DND-41 (cell line): ENCODE measurements around the gene KRT84.

Experiments used
- ATAC-seq: fragments of 200-7000 bp; cut with Tn5 transposase; 3 replicates; pipeline ENCODE4 v1.9.1; 2021; ENCODE audit warnings: low read depth; ENCODE audit not compliant: insufficient read depth
- DNase-seq: peaks from one replicate; pipeline ENCODE4 v3.0.0-alpha.2; 2020
- H2AFZ ChIP-seq: 2 replicates; pipeline ENCODE4 v1.6.0; 2012; ENCODE audit warnings: low read depth, low read length
- H3K27ac ChIP-seq: 2 replicates; pipeline ENCODE4 v1.5.1; 2012; ENCODE audit warnings: low read length, inconsistent platforms
- H3K27me3 ChIP-seq: fragments of 200-600 bp; sonication (generic); 2 replicates; pipeline ENCODE4 v1.6.0; 2012; ENCODE audit warnings: low read length, mild to moderate bottlenecking, inconsistent platforms; ENCODE audit not compliant: insufficient read depth, poor library complexity
- H3K36me3 ChIP-seq: 2 replicates; pipeline ENCODE4 v1.5.1; 2012; ENCODE audit warnings: low read length, inconsistent platforms; ENCODE audit not compliant: insufficient read depth
- H3K4me1 ChIP-seq: 2 replicates; pipeline ENCODE4 v1.5.1; 2012; ENCODE audit warnings: mild to moderate bottlenecking, low read length; ENCODE audit not compliant: insufficient read depth
- H3K4me2 ChIP-seq: 2 replicates; pipeline ENCODE4 v1.6.0; 2012; ENCODE audit warnings: mild to moderate bottlenecking, moderate library complexity, low read length, inconsistent platforms; ENCODE audit not compliant: insufficient read depth
- H3K4me3 ChIP-seq, 2 experiments: fragments of 200-600 bp in 1 of 2; shearing (Covaris generic) in 1 of 2; 2 replicates each; pipeline ENCODE4 v1.5.1; 2012 to 2016; ENCODE audit warnings: inconsistent platforms in 2 of 2, low read length in 2 of 2, mild to moderate bottlenecking in 2 of 2, low read depth in 1 of 2, moderate library complexity in 1 of 2
- H3K79me2 ChIP-seq: 2 replicates; pipeline ENCODE4 v1.6.0; 2012; ENCODE audit warnings: low read length, inconsistent platforms; ENCODE audit not compliant: insufficient read depth
- H3K9ac ChIP-seq: 2 replicates; pipeline ENCODE4 v1.6.0; 2012; ENCODE audit warnings: low read depth, mild to moderate bottlenecking, inconsistent platforms, low read length, moderate library complexity
- H3K9me3 ChIP-seq: 2 replicates; pipeline ENCODE4 v1.5.1; 2012; ENCODE audit warnings: low read length, moderate library complexity, mild to moderate bottlenecking, inconsistent platforms; ENCODE audit not compliant: insufficient read depth, severe bottlenecking
- H4K20me1 ChIP-seq: 2 replicates; pipeline ENCODE4 v1.6.0; 2012; ENCODE audit warnings: low read length; ENCODE audit not compliant: insufficient read depth
- EZH2 ChIP-seq: IDR thresholded peaks from 3 replicates; pipeline ENCODE4 v1.6.1; 2012; ENCODE audit warnings: borderline replicate concordance, low read depth, mild to moderate bottlenecking, moderate library complexity, low read length, inconsistent platforms; ENCODE audit not compliant: severe bottlenecking
- TF ChIP-seq, protein P1 (sequence below): IDR thresholded peaks from 2 replicates; pipeline ENCODE4 v1.5.1; 2012; ENCODE audit warnings: borderline replicate concordance, low read length, moderate library complexity, mild to moderate bottlenecking; ENCODE audit not compliant: poor library complexity, severe bottlenecking; ENCODE audit errors: extremely low read depth

The KRT84 gene

DNA sequence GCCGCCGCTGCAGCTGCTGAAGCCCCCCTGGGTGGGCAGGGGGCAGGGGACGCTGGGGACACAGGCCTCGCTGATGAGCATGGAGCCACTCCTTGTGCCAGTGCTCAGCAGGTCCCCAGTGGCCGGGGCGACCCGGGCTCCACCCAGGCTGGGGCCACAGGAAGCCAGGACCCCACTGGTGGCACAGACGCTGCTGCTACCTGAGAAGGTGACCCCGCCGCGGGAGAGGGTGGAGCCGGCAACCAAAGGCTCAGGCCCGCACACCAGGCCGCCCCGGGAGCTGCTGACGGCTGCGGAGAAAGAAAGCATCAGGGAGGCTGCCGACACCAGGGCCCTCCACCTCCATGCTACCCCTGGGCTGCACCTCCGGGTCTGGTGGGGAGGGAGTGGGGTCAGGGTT is 7.4 kb downstream of the KRT84 start:
- Histone ChIP-seq H3K4me3 (no peak overlapping the region), H3K4me1 (no peaks in the 10 kb centered on the region), H3K9ac (no peak overlapping the region), H3K4me2 (no peak overlapping the region), H2AFZ (no peak overlapping the region), H3K27ac (no peak overlapping the region), H3K36me3 (no peaks in the 10 kb centered on the region), H3K79me2 (no peaks in the 10 kb centered on the region), H4K20me1 (peaks cover 4% of the 10 kb centered on the region), H3K27me3 (peaks cover 12% of the 10 kb centered on the region), H3K9me3 (no peaks in the 10 kb centered on the region)
- DNase-seq (no peak), ATAC-seq (no peak)
- TF ChIP-seq, protein P1, sequence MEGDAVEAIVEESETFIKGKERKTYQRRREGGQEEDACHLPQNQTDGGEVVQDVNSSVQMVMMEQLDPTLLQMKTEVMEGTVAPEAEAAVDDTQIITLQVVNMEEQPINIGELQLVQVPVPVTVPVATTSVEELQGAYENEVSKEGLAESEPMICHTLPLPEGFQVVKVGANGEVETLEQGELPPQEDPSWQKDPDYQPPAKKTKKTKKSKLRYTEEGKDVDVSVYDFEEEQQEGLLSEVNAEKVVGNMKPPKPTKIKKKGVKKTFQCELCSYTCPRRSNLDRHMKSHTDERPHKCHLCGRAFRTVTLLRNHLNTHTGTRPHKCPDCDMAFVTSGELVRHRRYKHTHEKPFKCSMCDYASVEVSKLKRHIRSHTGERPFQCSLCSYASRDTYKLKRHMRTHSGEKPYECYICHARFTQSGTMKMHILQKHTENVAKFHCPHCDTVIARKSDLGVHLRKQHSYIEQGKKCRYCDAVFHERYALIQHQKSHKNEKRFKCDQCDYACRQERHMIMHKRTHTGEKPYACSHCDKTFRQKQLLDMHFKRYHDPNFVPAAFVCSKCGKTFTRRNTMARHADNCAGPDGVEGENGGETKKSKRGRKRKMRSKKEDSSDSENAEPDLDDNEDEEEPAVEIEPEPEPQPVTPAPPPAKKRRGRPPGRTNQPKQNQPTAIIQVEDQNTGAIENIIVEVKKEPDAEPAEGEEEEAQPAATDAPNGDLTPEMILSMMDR = no peak
- no peak for TF ChIP-seq EZH2

- TF ChIP-seq, protein P1 = no peak
- no peak for TF ChIP-seq EZH2
- Histone ChIP-seq H3K9me3 (no peaks in the 10 kb centered on the region), H4K20me1 (peaks cover 4% of the 10 kb centered on the region), H3K27me3 (peaks cover 5% of the 10 kb centered on the region), H3K9ac (no peak overlapping the region), H3K4me2 (no peak overlapping the region), H2AFZ (no peak overlapping the region), H3K4me1 (no peaks in the 10 kb centered on the region), H3K36me3 (no peaks in the 10 kb centered on the region), H3K79me2 (no peaks in the 10 kb centered on the region), H3K27ac (no peak overlapping the region), H3K4me3 (no peak overlapping the region)
- DNase-seq = no peak
- no peak for ATAC-seq
These were observed 8.2 kb downstream of the KRT84 start for GRCh38 chr12:52377266-52377665.

GRCh38 chr12:52372216-52373154 is 13.0 kb downstream of the KRT84 start:
- H4K20me1 ChIP-seq = peaks cover 7% of the 10 kb centered on the region
- no peak overlapping the region for H2AFZ ChIP-seq
- TF ChIP-seq, protein P1 = peak; percentile 74
- no peak for TF ChIP-seq EZH2
- no peaks in the 10 kb centered on the region for H3K4me1 ChIP-seq
- H3K36me3 ChIP-seq = no peaks in the 10 kb centered on the region
- no peaks in the 10 kb centered on the region for H3K79me2 ChIP-seq
- DNase-seq (peak; percentile 54), ATAC-seq (peak; percentile 54; the same call in 2 of the 3 replicates)
- no peaks in the 10 kb centered on the region for H3K9me3 ChIP-seq
- H3K4me3 ChIP-seq = no peak overlapping the region
- peaks cover 9% of the 10 kb centered on the region for H3K27me3 ChIP-seq
- H3K27ac ChIP-seq = no peak overlapping the region
- H3K9ac ChIP-seq = no peak overlapping the region
- no peak overlapping the region for H3K4me2 ChIP-seq
